Activated CD8-positive, alpha-beta T cell treated with anti-CD3 and anti-CD28 coated beads for 36 hours (primary cell): ENCODE measurements around the gene PLCL2. TPM values are rescaled to one million over a fixed set of nuclear protein-coding genes. Genes with fewer than 3 reads are reported as not detected.

Experiments
- ATAC-seq: fragments of 200-7000 bp; cut with Tn5 transposase; one replicate; pipeline ENCODE4 v1.10.0; 2021; ENCODE audit warnings: mild to moderate bottlenecking, moderate library complexity
- CTCF ChIA-PET: fragments of 350-600 bp; sonication (Branson Sonifier 250); formaldehyde crosslinking; loops from one replicate; lab custom pipeline; 2021; ENCODE audit warnings: antibody characterized with exemption; lab: Charles Lee
- POLR2A ChIA-PET: fragments of 350-600 bp; sonication (Branson Sonifier 250); formaldehyde crosslinking; loops from one replicate; lab custom pipeline; 2021; ENCODE audit warnings: antibody characterized with exemption; lab: Charles Lee
- DNase-seq: peaks from one replicate; pipeline ENCODE4 v3.0.0-alpha.2; 2020
- H3K27ac Mint-ChIP-seq: one replicate; pipeline ENCODE4 v1.8.0; 2021; ENCODE audit warnings: mild to moderate bottlenecking, mixed read lengths
- H3K27me3 Mint-ChIP-seq: one replicate; pipeline ENCODE4 v1.8.0; 2021; ENCODE audit warnings: mixed read lengths
- H3K36me3 Mint-ChIP-seq: one replicate; pipeline ENCODE4 v1.8.0; 2021; ENCODE audit warnings: low read depth, mixed read lengths
- H3K4me1 Mint-ChIP-seq: one replicate; pipeline ENCODE4 v1.8.0; 2021; ENCODE audit warnings: low read depth, mixed read lengths
- H3K4me3 Mint-ChIP-seq: one replicate; pipeline ENCODE4 v1.8.0; 2021; ENCODE audit warnings: mild to moderate bottlenecking, moderate library complexity, mixed read lengths
- H3K9me3 Mint-ChIP-seq: one replicate; pipeline ENCODE4 v1.8.0; 2021; ENCODE audit warnings: mixed read lengths
- CTCF ChIP-seq: fragments of 200-600 bp; IDR thresholded peaks from one replicate; pipeline ENCODE4 v1.8.0; 2022; ENCODE audit warnings: antibody characterized with exemption, mild to moderate bottlenecking
- intact Hi-C: fragments of 100-400 bp; cut with micrococcal nuclease; formaldehyde crosslinking; loops from one replicate; pipeline ENCODE4 v1.10.0; 2022
- total RNA-seq, 2 experiments: library from RNA; stranded (reverse); gene quantifications; one replicate each; pipeline ENCODE4 v1.2.3, GENCODE V29; 2021

Gene PLCL2
- total RNA-seq, 2 experiments from 2014 or later = 19.4 to 19.7 TPM

GRCh38 chr3:17050071-17050470 is 165.3 kb downstream of the PLCL2 start:
- ChIA-PET POLR2A (no interaction called here), CTCF (no interaction called here)
- H3K27ac Mint-ChIP-seq = no peak overlapping the region
- DNase-seq (no peak), ATAC-seq (no peak)
- no peaks in the 10 kb centered on the region for H3K27me3 Mint-ChIP-seq
- H3K36me3 Mint-ChIP-seq = peaks cover 75% of the 10 kb centered on the region
- peaks cover 7% of the 10 kb centered on the region for H3K9me3 Mint-ChIP-seq
- no peak overlapping the region for H3K4me3 Mint-ChIP-seq
- H3K4me1 Mint-ChIP-seq = peaks cover 37% of the 10 kb centered on the region
- intact Hi-C loops = no loop called here
- TF ChIP-seq CTCF = no peak

- intact Hi-C loops = no loop called here
- CTCF ChIA-PET = no interaction called here
- ATAC-seq (no peak), DNase-seq (no peak)
- Mint-ChIP-seq H3K27ac (no peak overlapping the region), H3K4me1 (peaks cover 36% of the 10 kb centered on the region), H3K27me3 (no peaks in the 10 kb centered on the region), H3K36me3 (peaks cover 71% of the 10 kb centered on the region), H3K4me3 (no peak overlapping the region), H3K9me3 (peaks cover 7% of the 10 kb centered on the region)
- POLR2A ChIA-PET = no interaction called here
- no peak for TF ChIP-seq CTCF
Measured at GRCh38 chr3:17050506-17050905, 165.8 kb downstream of the PLCL2 start.

- Mint-ChIP-seq H3K36me3 (peaks cover 61% of the 10 kb centered on the region), H3K9me3 (peaks cover 7% of the 10 kb centered on the region), H3K4me1 (peaks cover 27% of the 10 kb centered on the region), H3K4me3 (no peak overlapping the region), H3K27ac (no peak overlapping the region), H3K27me3 (no peaks in the 10 kb centered on the region)
- DNase-seq = no peak
- ATAC-seq = no peak
- CTCF ChIA-PET = interaction anchor here (1.4 kb wide), 1 partner anchor 27 kb away, joined by 3 read pairs; no protein-coding TSS in a partner anchor
- no peak for TF ChIP-seq CTCF
- POLR2A ChIA-PET = no interaction called here
- intact Hi-C loops = no loop called here
Measured at GRCh38 chr3:17052363-17052762, 167.6 kb downstream of the PLCL2 start.

GRCh38 chr3:17054301-17054981 is 169.7 kb downstream of the PLCL2 start:
- ATAC-seq = peak; percentile 51
- no peak for TF ChIP-seq CTCF
- Mint-ChIP-seq H3K27ac (peak overlapping the region; percentile 13), H3K9me3 (peaks cover 2% of the 10 kb centered on the region), H3K36me3 (peaks cover 59% of the 10 kb centered on the region), H3K4me3 (no peak overlapping the region), H3K4me1 (peaks cover 22% of the 10 kb centered on the region), H3K27me3 (no peaks in the 10 kb centered on the region)
- intact Hi-C loops = no loop called here
- CTCF ChIA-PET = no interaction called here
- DNase-seq = no peak
- POLR2A ChIA-PET = no interaction called here

- no peak overlapping the region for H3K4me3 Mint-ChIP-seq
- DNase-seq (no peak), ATAC-seq (no peak)
- TF ChIP-seq CTCF = no peak
- H3K36me3 Mint-ChIP-seq = peaks cover 57% of the 10 kb centered on the region
- H3K27me3 Mint-ChIP-seq = no peaks in the 10 kb centered on the region
- intact Hi-C loops = no loop called here
- H3K4me1 Mint-ChIP-seq = peaks cover 22% of the 10 kb centered on the region
- ChIA-PET POLR2A (no interaction called here), CTCF (no interaction called here)
- H3K9me3 Mint-ChIP-seq = peaks cover 2% of the 10 kb centered on the region
- H3K27ac Mint-ChIP-seq = no peak overlapping the region
Measured at GRCh38 chr3:17054982-17055343, 170.2 kb downstream of the PLCL2 start.
